ENCODE measurements around the gene KCTD19.

Gene KCTD19

GRCh38 chr16:67342616-67343015, 16.1 kb upstream of the KCTD19 start:
- Mint-ChIP-seq H3K27me3 (peaks cover 3% of the 10 kb centered on the region), H3K36me3 (no peaks in the 10 kb centered on the region), H3K4me1 (no peaks in the 10 kb centered on the region), H3K9me3 (no peaks in the 10 kb centered on the region), H3K27ac (no peak overlapping the region), H3K4me3 (no peak overlapping the region)
- DNase-seq (ENCODE audit: low spot score in 2 of 2) (no peak), ATAC-seq (ENCODE audit: low read depth) (no peak)

DNA sequence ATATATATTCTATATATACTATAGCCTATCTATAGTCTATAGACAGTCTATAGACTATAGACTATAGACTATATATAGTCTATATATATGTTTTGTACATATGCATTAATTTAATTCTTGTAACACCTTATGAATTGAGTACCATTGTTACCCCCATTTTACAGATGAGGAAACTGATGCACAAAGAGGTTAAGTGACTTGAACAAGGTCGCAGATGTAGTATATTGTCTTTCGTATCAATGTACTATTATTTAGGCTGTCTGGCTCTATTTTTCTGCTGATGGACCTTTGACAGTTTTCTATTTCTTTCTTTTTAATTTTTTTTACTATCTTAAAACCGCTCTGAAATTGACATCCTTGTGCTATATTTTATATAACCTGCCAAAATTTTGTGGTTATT, 14.7 kb upstream of the KCTD19 start:
- ATAC-seq (ENCODE audit: low read depth) (no peak), DNase-seq (ENCODE audit: low spot score in 2 of 2) (no peak)
- Mint-ChIP-seq H3K4me3 (no peak overlapping the region), H3K4me1 (no peaks in the 10 kb centered on the region), H3K9me3 (no peaks in the 10 kb centered on the region), H3K27ac (no peak overlapping the region), H3K36me3 (no peaks in the 10 kb centered on the region), H3K27me3 (peaks cover 3% of the 10 kb centered on the region)

GRCh38 chr16:67339453-67339852, 12.9 kb upstream of the KCTD19 start:
- Mint-ChIP-seq H3K36me3 (peaks cover 3% of the 10 kb centered on the region), H3K4me1 (no peaks in the 10 kb centered on the region), H3K27ac (no peak overlapping the region), H3K9me3 (peaks cover 3% of the 10 kb centered on the region), H3K27me3 (peaks cover 3% of the 10 kb centered on the region), H3K4me3 (no peak overlapping the region)
- ATAC-seq (ENCODE audit: low read depth), result no peak
- DNase-seq (ENCODE audit: low spot score in 2 of 2), result no peak

DNA sequence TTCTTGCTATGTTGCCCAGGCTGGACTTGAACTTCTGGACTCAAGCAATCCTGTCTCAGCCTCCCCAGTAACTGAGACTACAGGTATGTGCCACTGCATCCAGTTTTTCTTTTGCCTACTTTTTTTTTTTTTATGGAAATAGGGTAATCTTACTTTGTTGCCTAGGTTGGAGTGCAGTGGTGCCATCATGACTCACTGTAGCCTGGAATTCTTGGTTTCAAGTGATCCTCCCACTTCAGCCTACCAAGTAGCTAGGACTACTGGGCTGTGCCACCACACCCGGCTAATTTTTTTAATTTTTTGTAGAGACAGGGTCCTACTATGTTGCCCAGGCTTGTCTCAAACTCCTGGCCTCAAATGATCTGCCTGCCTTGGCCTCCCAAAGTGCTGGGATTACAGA, 10.1 kb upstream of the KCTD19 start:
- Mint-ChIP-seq H3K36me3 (peaks cover 3% of the 10 kb centered on the region), H3K4me1 (no peaks in the 10 kb centered on the region), H3K27me3 (no peaks in the 10 kb centered on the region), H3K27ac (no peak overlapping the region), H3K4me3 (no peak overlapping the region), H3K9me3 (peaks cover 3% of the 10 kb centered on the region)
- no peak for ATAC-seq (ENCODE audit: low read depth)
- DNase-seq (ENCODE audit: low spot score in 2 of 2), result no peak

GRCh38 chr16:67336116-67336515, 9.6 kb upstream of the KCTD19 start:
- Mint-ChIP-seq H3K9me3 (peaks cover 3% of the 10 kb centered on the region), H3K4me1 (no peaks in the 10 kb centered on the region), H3K27me3 (no peaks in the 10 kb centered on the region), H3K4me3 (no peak overlapping the region), H3K27ac (no peak overlapping the region), H3K36me3 (peaks cover 3% of the 10 kb centered on the region)
- no peak for ATAC-seq (ENCODE audit: low read depth)
- no peak for DNase-seq (ENCODE audit: low spot score in 2 of 2)

DNA sequence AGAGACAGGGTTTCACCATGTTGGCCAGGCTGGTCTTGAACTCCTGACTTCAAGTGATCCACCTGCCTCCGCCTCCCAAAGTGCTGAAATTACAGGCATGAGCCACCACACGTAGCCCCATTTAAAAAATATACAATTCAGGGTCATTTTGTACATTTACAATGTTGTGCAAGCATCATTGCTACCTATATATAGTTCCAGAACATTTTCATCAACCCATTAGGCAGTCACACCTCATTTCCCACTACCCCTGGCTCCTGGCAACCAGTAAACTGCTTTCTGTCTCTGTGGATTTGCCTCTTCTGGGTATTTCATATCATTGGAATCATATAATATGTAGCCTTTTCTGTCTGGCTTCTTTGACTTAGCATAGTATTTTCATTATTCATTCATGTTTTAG, 6.8 kb upstream of the KCTD19 start:
- Mint-ChIP-seq H3K27me3 (peaks cover 4% of the 10 kb centered on the region), H3K4me1 (no peaks in the 10 kb centered on the region), H3K36me3 (peaks cover 5% of the 10 kb centered on the region), H3K9me3 (peaks cover 5% of the 10 kb centered on the region), H3K4me3 (no peak overlapping the region), H3K27ac (no peak overlapping the region)
- DNase-seq (ENCODE audit: low spot score in 2 of 2) (no peak), ATAC-seq (ENCODE audit: low read depth) (no peak)

DNA sequence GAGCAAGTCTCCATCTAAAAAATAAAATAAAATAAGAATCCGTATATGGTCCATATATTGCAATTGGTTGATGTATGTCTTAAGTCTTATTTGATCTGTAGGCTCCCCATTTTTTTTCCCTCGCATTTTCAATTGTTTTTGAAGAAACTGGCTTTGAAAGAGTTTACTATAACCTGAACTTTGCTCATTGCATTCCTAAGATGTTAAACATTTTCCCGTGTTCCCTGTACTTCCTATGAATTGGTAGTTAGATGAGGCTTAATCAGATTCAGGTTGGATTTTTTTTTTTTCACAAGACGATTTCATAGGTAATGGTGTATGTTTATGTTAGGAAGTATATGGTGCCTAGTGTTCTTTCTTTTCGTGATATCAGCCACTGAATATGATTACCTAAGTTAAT, 3.4 kb upstream of the KCTD19 start:
- ATAC-seq (ENCODE audit: low read depth) (no peak), DNase-seq (ENCODE audit: low spot score in 2 of 2) (no peak)
- Mint-ChIP-seq H3K4me1 (peaks cover 20% of the 10 kb centered on the region), H3K27me3 (peaks cover 11% of the 10 kb centered on the region), H3K4me3 (no peak overlapping the region), H3K27ac (no peak overlapping the region), H3K36me3 (peaks cover 1% of the 10 kb centered on the region), H3K9me3 (peaks cover 2% of the 10 kb centered on the region)

- no peak overlapping the region for H3K27ac Mint-ChIP-seq
- no peak for ATAC-seq (ENCODE audit: low read depth)
- DNase-seq (ENCODE audit: low spot score in 2 of 2), result no peak
- peaks cover 11% of the 10 kb centered on the region for H3K27me3 Mint-ChIP-seq
- peak overlapping the region; percentile 39 for H3K4me3 Mint-ChIP-seq
- peaks cover 1% of the 10 kb centered on the region for H3K36me3 Mint-ChIP-seq
- H3K9me3 Mint-ChIP-seq, result peaks cover 2% of the 10 kb centered on the region
- peaks cover 26% of the 10 kb centered on the region for H3K4me1 Mint-ChIP-seq
Observed at GRCh38 chr16:67327743-67328142, 1.2 kb upstream of the KCTD19 start.

- Mint-ChIP-seq H3K4me1 (peaks cover 26% of the 10 kb centered on the region), H3K9me3 (peaks cover 2% of the 10 kb centered on the region), H3K36me3 (peaks cover 1% of the 10 kb centered on the region), H3K27ac (peak overlapping the region; percentile 73), H3K4me3 (peak overlapping the region; percentile 82), H3K27me3 (peaks cover 11% of the 10 kb centered on the region)
- DNase-seq (ENCODE audit: low spot score in 2 of 2) (no peak), ATAC-seq (ENCODE audit: low read depth) (no peak)
Observed at GRCh38 chr16:67326115-67326471, 448 bp downstream of the KCTD19 start.

GRCh38 chr16:67317853-67318252, 8.7 kb downstream of the KCTD19 start:
- Mint-ChIP-seq H3K4me1 (no peaks in the 10 kb centered on the region), H3K4me3 (no peak overlapping the region), H3K27ac (no peak overlapping the region), H3K27me3 (peaks cover 5% of the 10 kb centered on the region), H3K9me3 (no peaks in the 10 kb centered on the region), H3K36me3 (no peaks in the 10 kb centered on the region)
- no peak for ATAC-seq (ENCODE audit: low read depth)
- no peak for DNase-seq (ENCODE audit: low spot score in 2 of 2)

DNA sequence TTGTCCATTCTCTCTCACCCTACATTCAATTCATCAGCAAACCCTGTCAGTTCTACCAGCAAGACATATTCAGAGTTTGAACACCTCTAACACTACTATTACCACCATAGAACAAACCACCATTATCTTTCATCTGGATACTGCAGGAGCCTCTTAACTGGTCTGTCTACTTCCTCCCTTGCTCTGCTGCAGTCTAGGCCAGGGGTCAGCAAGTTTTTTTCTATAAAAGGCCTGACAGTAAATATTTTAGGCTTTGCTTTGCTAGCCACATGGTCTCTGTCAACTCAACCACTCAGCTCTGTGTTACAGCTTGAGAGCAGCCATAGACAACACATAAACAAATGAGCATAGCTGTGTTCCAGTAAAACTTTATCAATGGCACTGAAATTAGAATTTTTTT, 13.8 kb downstream of the KCTD19 start:
- Mint-ChIP-seq H3K4me3 (no peak overlapping the region), H3K4me1 (peaks cover 3% of the 10 kb centered on the region), H3K36me3 (no peaks in the 10 kb centered on the region), H3K27ac (no peak overlapping the region), H3K9me3 (no peaks in the 10 kb centered on the region), H3K27me3 (peaks cover 3% of the 10 kb centered on the region)
- no peak for DNase-seq (ENCODE audit: low spot score in 2 of 2)
- no peak for ATAC-seq (ENCODE audit: low read depth)

DNA sequence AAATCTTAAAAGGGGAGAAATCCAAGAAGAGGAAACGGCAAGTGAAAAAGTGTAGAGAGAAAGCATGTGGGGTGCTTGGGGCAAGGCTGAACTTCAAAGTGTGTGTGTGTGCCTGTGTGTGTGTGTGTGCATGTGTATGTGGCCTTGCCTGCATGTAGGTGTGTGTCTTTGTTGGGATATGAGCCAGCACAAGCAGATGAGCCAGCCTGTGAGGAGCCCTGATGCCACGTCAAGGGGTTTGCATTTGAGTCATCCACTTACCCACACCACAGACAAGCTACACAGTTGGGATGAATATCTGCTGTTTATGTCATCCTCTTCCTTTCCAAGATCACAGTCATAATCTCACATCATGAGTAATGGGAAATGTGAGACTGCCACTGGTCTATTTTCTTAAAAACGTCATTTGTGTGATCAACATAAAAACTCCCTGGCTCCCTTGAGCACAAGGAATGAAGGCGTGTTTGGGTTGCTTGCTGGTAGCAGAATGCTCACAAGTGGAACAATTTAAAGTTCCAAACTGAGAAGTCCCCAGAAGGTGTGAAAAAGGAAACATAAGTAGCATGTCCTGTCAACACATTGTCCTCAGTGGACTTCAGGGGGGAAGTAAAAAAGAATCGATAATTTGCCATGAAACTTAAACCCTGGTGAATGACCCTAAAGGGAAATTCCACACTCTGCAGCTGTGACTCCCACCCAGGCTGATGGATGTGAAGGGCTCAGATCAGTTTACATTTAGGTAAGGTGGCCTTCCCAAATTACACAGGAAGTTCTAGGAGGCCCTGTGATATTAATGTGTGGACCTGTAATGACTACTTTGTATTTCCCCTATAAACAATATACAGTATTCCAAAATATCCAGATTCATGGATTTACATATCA, 14.7 kb downstream of the KCTD19 start:
- Mint-ChIP-seq H3K9me3 (no peaks in the 10 kb centered on the region), H3K27ac (no peak overlapping the region), H3K4me1 (peaks cover 3% of the 10 kb centered on the region), H3K27me3 (peaks cover 3% of the 10 kb centered on the region), H3K4me3 (no peak overlapping the region), H3K36me3 (no peaks in the 10 kb centered on the region)
- DNase-seq (ENCODE audit: low spot score in 2 of 2), result no peak
- ATAC-seq (ENCODE audit: low read depth), result no peak

- Mint-ChIP-seq H3K4me3 (no peak overlapping the region), H3K27me3 (peaks cover 3% of the 10 kb centered on the region), H3K36me3 (no peaks in the 10 kb centered on the region), H3K9me3 (no peaks in the 10 kb centered on the region), H3K27ac (no peak overlapping the region), H3K4me1 (peaks cover 3% of the 10 kb centered on the region)
- ATAC-seq (ENCODE audit: low read depth) (no peak), DNase-seq (ENCODE audit: low spot score in 2 of 2) (no peak)
Observed at GRCh38 chr16:67310561-67310960, 16.0 kb downstream of the KCTD19 start.

- H3K9me3 Mint-ChIP-seq, result no peaks in the 10 kb centered on the region
- ATAC-seq (ENCODE audit: low read depth) (no peak), DNase-seq (ENCODE audit: low spot score in 2 of 2) (no peak)
- H3K27me3 Mint-ChIP-seq, result peaks cover 5% of the 10 kb centered on the region
- no peaks in the 10 kb centered on the region for H3K36me3 Mint-ChIP-seq
- no peak overlapping the region for H3K4me3 Mint-ChIP-seq
- no peak overlapping the region for H3K27ac Mint-ChIP-seq
- H3K4me1 Mint-ChIP-seq, result peaks cover 3% of the 10 kb centered on the region
Observed at GRCh38 chr16:67305216-67306071, 21.1 kb downstream of the KCTD19 start.
